Measurements from ENCODE around the gene RAP1A.

Gene RAP1A

GRCh38 chr1:111731956-111732355 lies 112.4 kb downstream of the RAP1A start:
- DNase-seq, result no peak
- Histone ChIP-seq H3K27me3 (no peaks in the 10 kb centered on the region), H3K9me3 (no peaks in the 10 kb centered on the region), H3K4me1 (no peaks in the 10 kb centered on the region), H3K36me3 (no peaks in the 10 kb centered on the region), H3K4me3 (ENCODE audit: low read depth, low read length) (no peak overlapping the region)
- TF ChIP-seq CTCF (IDR thresholded peaks at IDR 0.05; ENCODE audit: low read depth, low read length), result no peak

DNA sequence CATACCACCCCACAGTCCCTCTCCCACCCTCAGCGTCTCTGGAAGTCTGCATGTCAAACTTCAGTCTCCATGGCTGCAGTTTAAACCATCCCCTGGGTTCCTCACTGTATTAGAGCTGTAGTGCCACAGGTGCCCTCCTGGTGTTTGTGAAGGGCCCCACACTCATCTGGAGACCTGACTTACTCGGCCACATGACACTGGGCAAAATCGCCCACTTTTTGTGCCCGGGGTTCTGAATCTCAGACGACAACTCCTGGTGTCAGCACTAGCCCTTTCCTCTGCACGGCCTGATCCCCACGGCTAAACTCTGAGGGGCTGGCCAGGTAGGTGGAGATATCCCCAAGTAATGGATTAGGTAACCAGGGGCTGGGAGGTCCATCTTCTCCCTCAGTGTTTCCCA lies 113.1 kb downstream of the RAP1A start:
- no peak for TF ChIP-seq CTCF (IDR thresholded peaks at IDR 0.05; ENCODE audit: low read depth, low read length)
- DNase-seq, result no peak
- H3K27me3 ChIP-seq, result no peaks in the 10 kb centered on the region
- no peaks in the 10 kb centered on the region for H3K36me3 ChIP-seq
- H3K9me3 ChIP-seq, result no peaks in the 10 kb centered on the region
- no peak overlapping the region for H3K4me3 ChIP-seq (ENCODE audit: low read depth, low read length)
- H3K4me1 ChIP-seq, result no peaks in the 10 kb centered on the region; the same call in 1 of the 2 replicates

DNA sequence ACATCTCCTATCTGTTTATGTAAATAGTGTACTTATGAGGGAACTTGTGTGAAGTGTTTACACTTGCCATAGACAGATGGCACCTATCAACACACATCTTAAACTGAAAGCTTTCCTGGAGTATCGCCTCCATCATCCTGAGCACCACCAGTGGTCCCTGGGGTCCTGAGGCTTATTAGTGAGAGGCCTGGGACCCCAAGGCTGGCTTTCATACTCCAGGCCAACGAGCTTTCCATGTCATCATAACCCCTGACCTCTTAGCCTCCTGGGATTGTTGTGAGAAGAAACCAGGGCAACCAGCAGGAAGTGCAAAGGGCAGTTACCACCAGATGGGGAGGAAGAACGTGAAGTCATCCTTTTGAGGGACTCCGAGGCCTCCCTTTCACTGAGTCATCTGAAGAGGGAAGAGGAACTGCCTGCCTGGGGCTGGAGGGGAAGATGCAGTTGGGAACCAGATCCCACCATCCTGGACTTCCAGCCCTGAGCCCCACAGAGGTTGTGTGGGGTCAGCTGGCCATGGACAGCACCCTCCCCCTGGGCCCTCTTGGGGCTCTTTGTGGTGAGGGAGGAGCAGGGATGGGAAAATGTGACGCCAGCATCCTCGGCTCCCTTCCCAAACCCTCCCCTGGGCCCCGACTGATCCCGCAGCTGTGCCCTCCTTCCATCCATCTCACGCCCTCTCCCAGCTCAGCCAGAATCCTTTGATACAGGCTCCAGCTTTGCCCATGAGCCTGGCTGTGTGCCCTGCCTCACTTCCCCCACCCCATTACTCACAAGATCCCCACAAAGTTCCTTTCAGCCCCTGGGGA lies 113.8 kb downstream of the RAP1A start:
- no peaks in the 10 kb centered on the region for H3K9me3 ChIP-seq
- no peaks in the 10 kb centered on the region for H3K27me3 ChIP-seq
- no peak for DNase-seq
- H3K36me3 ChIP-seq, result no peaks in the 10 kb centered on the region
- no peak overlapping the region for H3K4me3 ChIP-seq (ENCODE audit: low read depth, low read length)
- no peak for TF ChIP-seq CTCF (IDR thresholded peaks at IDR 0.05; ENCODE audit: low read depth, low read length)
- H3K4me1 ChIP-seq, result no peaks in the 10 kb centered on the region; the same call in 1 of the 2 replicates

- Histone ChIP-seq H3K9me3 (no peaks in the 10 kb centered on the region), H3K4me3 (ENCODE audit: low read depth, low read length) (no peak overlapping the region), H3K27me3 (no peaks in the 10 kb centered on the region), H3K4me1 (no peaks in the 10 kb centered on the region; the same call in 1 of the 2 replicates), H3K36me3 (no peaks in the 10 kb centered on the region)
- DNase-seq, result no peak
- no peak for TF ChIP-seq CTCF (IDR thresholded peaks at IDR 0.05; ENCODE audit: low read depth, low read length)
Measured at GRCh38 chr1:111733992-111734341, 114.4 kb downstream of the RAP1A start.

GRCh38 chr1:111734426-111734825 lies 114.8 kb downstream of the RAP1A start:
- no peaks in the 10 kb centered on the region; the same call in 1 of the 2 replicates for H3K4me1 ChIP-seq
- H3K4me3 ChIP-seq (ENCODE audit: low read depth, low read length), result no peak overlapping the region
- TF ChIP-seq CTCF (IDR thresholded peaks at IDR 0.05; ENCODE audit: low read depth, low read length), result no peak
- H3K27me3 ChIP-seq, result no peaks in the 10 kb centered on the region
- H3K36me3 ChIP-seq, result no peaks in the 10 kb centered on the region
- DNase-seq, result no peak
- no peaks in the 10 kb centered on the region for H3K9me3 ChIP-seq

GRCh38 chr1:111734856-111735255 lies 115.3 kb downstream of the RAP1A start:
- Histone ChIP-seq H3K4me3 (ENCODE audit: low read depth, low read length) (no peak overlapping the region), H3K4me1 (no peaks in the 10 kb centered on the region; the same call in 1 of the 2 replicates), H3K36me3 (no peaks in the 10 kb centered on the region), H3K9me3 (no peaks in the 10 kb centered on the region), H3K27me3 (no peaks in the 10 kb centered on the region)
- no peak for DNase-seq
- TF ChIP-seq CTCF (IDR thresholded peaks at IDR 0.05; ENCODE audit: low read depth, low read length), result no peak

Data from BE2C (cell line).